GM12878 (cell line): ENCODE results near the gene HM13. TPM values are rescaled to one million over a fixed set of nuclear protein-coding genes. Genes with fewer than 3 reads are reported as not detected.

Experiments
- ATAC-seq: fragments of 200-7000 bp; cut with Tn5 transposase; 3 replicates; pipeline ENCODE4 v1.9.1; 2020; ENCODE audit warnings: mild to moderate bottlenecking, moderate library complexity
- BruUV-seq: library from RNA; stranded (reverse); fragments of 400-500 nt; replicated peaks from 2 replicates; lab custom pipeline; 2021; lab: Mats Ljungman, UMichigan
- CTCF ChIA-PET: fragments of 300-600 bp; sonication (Branson Sonifier 250); formaldehyde crosslinking; extraction: SDS; loops from one replicate; lab custom pipeline; 2021; ENCODE audit warnings: inconsistent platforms; lab: Yijun Ruan, JAX
- POLR2A ChIA-PET: fragments of 350-600 bp; formaldehyde crosslinking; extraction: SDS; loops from one replicate; lab custom pipeline; 2021; ENCODE audit warnings: inconsistent platforms; lab: Charles Lee
- RAD21 ChIA-PET: fragments of 300-600 bp; sonication (Branson Sonifier 250); formaldehyde crosslinking; loops from one replicate; lab custom pipeline; 2023; ENCODE audit warnings: antibody characterized with exemption; ENCODE audit not compliant: unreplicated experiment; lab: Charles Lee
- SMC1A ChIA-PET: fragments of 300-600 bp; sonication (Branson Sonifier 250); formaldehyde crosslinking; loops from one replicate; lab custom pipeline; 2023; ENCODE audit not compliant: unreplicated experiment, uncharacterized antibody; lab: Charles Lee
- DNase-seq: peaks from one replicate; pipeline ENCODE4 v3.0.0-alpha.2; 2011; ENCODE audit warnings: low read depth, low spot score
- FAIRE-seq: peaks from 3 replicates; lab custom pipeline; 2011; peaks lifted over from hg19 to GRCh38; lab: Jason Lieb, UNC
- H2AFZ ChIP-seq: 2 replicates; pipeline ENCODE4 v1.6.0; 2011; ENCODE audit warnings: low read depth, low read length, control low read depth; ENCODE audit not compliant: control insufficient read depth
- H3K27ac ChIP-seq: 2 replicates; pipeline ENCODE4 v1.5.1; 2011; ENCODE audit warnings: control low read depth; ENCODE audit not compliant: control insufficient read depth, insufficient read depth
- H3K27me3 ChIP-seq, 2 experiments: replicated peaks in 1 of 2; 2 replicates each; pipeline versions ENCODE4 v1.6.0 to v1.6.1; 2011; ENCODE audit warnings: low read length in 1 of 2; ENCODE audit not compliant: control insufficient read depth in 2 of 2, insufficient read depth in 2 of 2
- H3K36me3 ChIP-seq, 2 experiments: 2 replicates each; pipeline ENCODE4 v1.5.1; 2011; ENCODE audit warnings: low read length in 1 of 2; ENCODE audit not compliant: control insufficient read depth in 2 of 2, insufficient read depth in 2 of 2
- H3K4me1 ChIP-seq: 2 replicates; pipeline ENCODE4 v1.6.1; 2011; ENCODE audit warnings: mild to moderate bottlenecking, low read length, moderate library complexity, mixed read lengths; ENCODE audit not compliant: control insufficient read depth, insufficient read depth
- H3K4me2 ChIP-seq: 2 replicates; pipeline ENCODE4 v1.6.0; 2011; ENCODE audit warnings: control low read depth; ENCODE audit not compliant: control insufficient read depth, insufficient read depth
- H3K4me3 ChIP-seq: fragments of 200-600 bp; sonication (generic); 2 replicates; pipeline ENCODE4 v1.5.1; 2016
- H3K79me2 ChIP-seq: 2 replicates; pipeline ENCODE4 v1.6.0; 2011; ENCODE audit warnings: low read length; ENCODE audit not compliant: control insufficient read depth, insufficient read depth
- H3K9ac ChIP-seq: 2 replicates; pipeline ENCODE4 v1.8.0; 2011; ENCODE audit warnings: low read length, control low read depth, mixed read lengths; ENCODE audit not compliant: control insufficient read depth, insufficient read depth
- H3K9me3 ChIP-seq: replicated peaks from 3 replicates; pipeline ENCODE4 v1.5.1; 2011; ENCODE audit warnings: mild to moderate bottlenecking, low read length; ENCODE audit not compliant: control insufficient read depth, insufficient read depth
- H4K20me1 ChIP-seq: 2 replicates; pipeline ENCODE4 v1.6.0; 2011; ENCODE audit not compliant: control insufficient read depth, insufficient read depth
- CBFB ChIP-seq: IDR thresholded peaks from 2 replicates; pipeline ENCODE4 v1.6.1; 2016; ENCODE audit warnings: antibody characterized with exemption, low read depth
- CBX3 ChIP-seq: fragments of 200-600 bp; sonication (generic); IDR thresholded peaks from 2 replicates; pipeline ENCODE4 v1.6.1; 2016; ENCODE audit warnings: low read depth, borderline replicate concordance
- CEBPB ChIP-seq, 2 experiments: fragments of 150-350 bp in 1 of 2; IDR thresholded peaks; 2 replicates each; pipeline ENCODE4 v1.6.1; 2012 to 2014; ENCODE audit warnings: low read depth in 2 of 2, low read length in 2 of 2, borderline replicate concordance in 1 of 2, inconsistent platforms in 1 of 2
- CHD2 ChIP-seq: IDR thresholded peaks from 2 replicates; pipeline ENCODE4 v1.6.1; 2011; ENCODE audit warnings: low read depth, low read length, improper control_type of control experiment, borderline replicate concordance
- CREB1 ChIP-seq: IDR thresholded peaks from 2 replicates; pipeline ENCODE4 v1.6.1; 2012; ENCODE audit warnings: low read depth, mild to moderate bottlenecking, inconsistent platforms
- FOS ChIP-seq: IDR thresholded peaks from 3 replicates; pipeline ENCODE4 v1.6.1; 2011; ENCODE audit warnings: borderline replicate concordance; ENCODE audit not compliant: insufficient read length; ENCODE audit errors: extremely low read depth
- HDGF ChIP-seq: fragments of 450-650 bp; IDR thresholded peaks from 2 replicates; pipeline ENCODE4 v1.6.1; 2016; ENCODE audit warnings: antibody characterized with exemption
- MTA3 ChIP-seq: IDR thresholded peaks from 2 replicates; pipeline ENCODE4 v1.6.1; 2012; ENCODE audit warnings: low read length, inconsistent platforms, borderline replicate concordance
- NFIC ChIP-seq: IDR thresholded peaks from 2 replicates; pipeline ENCODE4 v1.6.1; 2012; ENCODE audit warnings: low read depth, mild to moderate bottlenecking, inconsistent platforms, low read length, moderate library complexity
- NFXL1 ChIP-seq: fragments of 450-650 bp; IDR thresholded peaks from 2 replicates; pipeline ENCODE4 v1.6.1; 2017; ENCODE audit warnings: antibody characterized with exemption, mild to moderate bottlenecking, borderline replicate concordance
- POLR2AphosphoS5 ChIP-seq: IDR thresholded peaks from 2 replicates; pipeline ENCODE4 v1.6.1; 2011; ENCODE audit warnings: mild to moderate bottlenecking, low read length, inconsistent platforms
- SIX5 ChIP-seq: IDR thresholded peaks from 2 replicates; pipeline ENCODE4 v1.6.1; 2011; ENCODE audit warnings: mild to moderate bottlenecking, low read depth, low read length, moderate library complexity; ENCODE audit not compliant: severe bottlenecking
- SUPT20H ChIP-seq: IDR thresholded peaks from 2 replicates; pipeline ENCODE4 v1.6.1; 2011; ENCODE audit warnings: low read depth, mild to moderate bottlenecking, low read length, moderate library complexity, borderline replicate concordance; ENCODE audit not compliant: control insufficient read depth
- TARDBP ChIP-seq: IDR thresholded peaks from 2 replicates; pipeline ENCODE4 v1.6.1; 2016; ENCODE audit warnings: borderline replicate concordance
- TCF12 ChIP-seq: IDR thresholded peaks from 2 replicates; pipeline ENCODE4 v1.6.1; 2011; ENCODE audit warnings: low read depth, mild to moderate bottlenecking, low read length
- WGBS: methylation state at CpG from one replicate; pipeline ENCODE4 v1.1.6; 2016; ENCODE audit warnings: low lambda C conversion rate; ENCODE audit not compliant: insufficient replicate concordance, insufficient coverage; ENCODE audit errors: missing lambda C conversion rate; 5-methylcytosine and 5-hydroxymethylcytosine counted together
- in situ Hi-C: fragments of 300-500 bp; cut with MboI; formaldehyde crosslinking; loops from 9 replicates; pipeline ENCODE4 v1.14.3; 2018; ENCODE audit warnings: mixed read lengths
- intact Hi-C: fragments of 100-400 bp; cut with micrococcal nuclease; formaldehyde crosslinking; loops from one replicate; pipeline ENCODE4 v1.14.2; 2022; ENCODE audit not compliant: unreplicated experiment
- polyA plus RNA-seq, 11 experiments: library from polyadenylated mRNA; depleted of rRNA in 4 of 11; unstranded in 6 of 11; stranded (reverse) in 5 of 11; fragments of >200 nt; fragmentation: Nextera tagmentation in 4 of 11; fragmentation: Illumina TruSeq in 1 of 11; extraction: Ambion mirVana in 4 of 11; extraction: Trizol in 1 of 11; gene quantifications; 1 replicate in 1 of 11; 2 replicates in 10 of 11; pipeline versions ENCODE4 v1.2.1 to v1.2.3, GENCODE V29; 2011 to 2016; ENCODE audit warnings: inconsistent platforms in 2 of 11, missing spikeins in 2 of 11, low read depth in 1 of 11
- total RNA-seq, 4 experiments: library from RNA; depleted of rRNA in 3 of 4; stranded (reverse); fragments of >200 nt in 3 of 4; fragmentation: Illumina TruSeq in 1 of 4; extraction: Trizol in 1 of 4; gene quantifications; 2 replicates each; pipeline versions ENCODE4 v1.2.1 to v1.2.3, GENCODE V29; 2013 to 2021
- TF ChIP-seq, protein P1 (sequence below): fragments of 150-350 bp; IDR thresholded peaks from 2 replicates; pipeline ENCODE4 v1.6.1; 2016; ENCODE audit warnings: low read depth, low read length
- TF ChIP-seq, protein P2 (sequence below): fragments of 450-650 bp; IDR thresholded peaks from 2 replicates; pipeline ENCODE4 v1.6.1; 2014; ENCODE audit warnings: mild to moderate bottlenecking
- TF ChIP-seq, protein P3 (sequence below): fragments of 450-650 bp; IDR thresholded peaks from 2 replicates; pipeline ENCODE4 v1.6.1; 2016; ENCODE audit warnings: mild to moderate bottlenecking

HM13 gene
- total and polyA plus RNA-seq, 10 of the 15 experiments (the other 5 are each of a cell fraction or from before 2014, with no cell fraction given): 4.8 to 185 (median 81.7) TPM

DNA sequence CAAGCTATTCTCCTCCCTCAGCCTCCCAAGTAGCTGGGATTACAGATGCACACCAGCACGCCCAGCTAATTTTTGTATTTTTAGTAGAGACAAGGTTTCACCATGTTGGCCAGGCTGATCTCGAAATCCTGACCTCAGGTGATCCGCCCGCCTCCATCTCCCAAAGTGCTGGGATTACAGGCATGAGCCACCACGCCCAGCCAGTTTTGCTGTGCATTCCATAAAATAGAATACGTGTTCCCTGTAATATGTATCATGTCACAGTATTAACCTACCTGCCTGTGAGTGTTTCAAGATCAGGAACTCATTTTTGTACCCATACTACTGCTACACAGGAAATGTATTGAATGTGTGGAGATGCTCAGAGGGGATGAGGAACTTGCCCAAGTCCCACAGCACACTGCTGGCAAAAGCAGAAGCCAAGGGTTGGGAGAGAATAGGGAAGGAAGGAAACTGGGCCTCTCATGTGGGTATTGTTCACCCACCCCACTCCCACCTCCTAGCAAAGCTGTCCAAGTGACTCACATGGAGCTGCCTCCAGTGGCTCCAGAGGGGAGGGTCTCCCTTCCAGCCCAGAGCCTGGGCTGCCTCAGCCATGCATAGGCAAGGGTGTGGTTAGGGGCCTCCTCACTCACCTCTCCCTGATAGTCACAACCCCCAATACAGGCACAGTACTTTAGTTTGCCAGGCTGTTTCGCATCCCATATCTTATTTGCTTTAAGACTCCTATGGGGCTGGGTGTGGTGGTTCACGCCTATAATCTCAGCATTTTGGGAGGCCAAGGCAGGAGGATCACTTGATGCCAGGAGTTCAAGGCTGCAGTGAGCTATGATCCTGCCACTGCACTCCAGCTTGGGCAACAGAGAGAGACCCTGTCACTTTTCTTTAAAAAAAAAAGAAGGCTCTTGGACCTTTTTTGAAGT lies 9.4 kb downstream of the HM13 start (continued):
- TF ChIP-seq, protein P1, sequence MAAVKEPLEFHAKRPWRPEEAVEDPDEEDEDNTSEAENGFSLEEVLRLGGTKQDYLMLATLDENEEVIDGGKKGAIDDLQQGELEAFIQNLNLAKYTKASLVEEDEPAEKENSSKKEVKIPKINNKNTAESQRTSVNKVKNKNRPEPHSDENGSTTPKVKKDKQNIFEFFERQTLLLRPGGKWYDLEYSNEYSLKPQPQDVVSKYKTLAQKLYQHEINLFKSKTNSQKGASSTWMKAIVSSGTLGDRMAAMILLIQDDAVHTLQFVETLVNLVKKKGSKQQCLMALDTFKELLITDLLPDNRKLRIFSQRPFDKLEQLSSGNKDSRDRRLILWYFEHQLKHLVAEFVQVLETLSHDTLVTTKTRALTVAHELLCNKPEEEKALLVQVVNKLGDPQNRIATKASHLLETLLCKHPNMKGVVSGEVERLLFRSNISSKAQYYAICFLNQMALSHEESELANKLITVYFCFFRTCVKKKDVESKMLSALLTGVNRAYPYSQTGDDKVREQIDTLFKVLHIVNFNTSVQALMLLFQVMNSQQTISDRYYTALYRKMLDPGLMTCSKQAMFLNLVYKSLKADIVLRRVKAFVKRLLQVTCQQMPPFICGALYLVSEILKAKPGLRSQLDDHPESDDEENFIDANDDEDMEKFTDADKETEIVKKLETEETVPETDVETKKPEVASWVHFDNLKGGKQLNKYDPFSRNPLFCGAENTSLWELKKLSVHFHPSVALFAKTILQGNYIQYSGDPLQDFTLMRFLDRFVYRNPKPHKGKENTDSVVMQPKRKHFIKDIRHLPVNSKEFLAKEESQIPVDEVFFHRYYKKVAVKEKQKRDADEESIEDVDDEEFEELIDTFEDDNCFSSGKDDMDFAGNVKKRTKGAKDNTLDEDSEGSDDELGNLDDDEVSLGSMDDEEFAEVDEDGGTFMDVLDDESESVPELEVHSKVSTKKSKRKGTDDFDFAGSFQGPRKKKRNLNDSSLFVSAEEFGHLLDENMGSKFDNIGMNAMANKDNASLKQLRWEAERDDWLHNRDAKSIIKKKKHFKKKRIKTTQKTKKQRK: no peak
- TF ChIP-seq CBX3: no peak
- no peak for TF ChIP-seq NFXL1

DNA sequence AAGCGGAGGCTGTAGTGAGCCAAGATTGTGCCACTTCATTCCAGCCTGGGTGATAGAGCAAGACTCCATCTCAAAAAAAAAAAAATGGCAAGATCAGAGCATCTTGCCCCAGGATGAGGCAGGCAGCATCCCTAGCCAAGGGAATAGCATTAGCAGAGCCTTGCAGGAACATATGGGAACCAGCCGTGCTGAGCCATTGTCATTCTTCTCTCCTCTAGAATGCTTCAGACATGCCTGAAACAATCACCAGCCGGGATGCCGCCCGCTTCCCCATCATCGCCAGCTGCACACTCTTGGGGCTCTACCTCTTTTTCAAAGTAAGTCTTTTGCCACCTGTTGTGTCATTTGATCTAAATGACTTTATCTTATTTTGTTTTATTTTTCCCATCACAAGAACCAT lies 13.0 kb downstream of the HM13 start:
- H3K9me3 ChIP-seq: no peaks in the 10 kb centered on the region
- ChIA-PET SMC1A (no interaction called here), RAD21 (no interaction called here), POLR2A (no interaction called here), CTCF (interaction anchor here (1.1 kb wide), 1 partner anchor 24 kb away, joined by 4 read pairs; no protein-coding TSS in a partner anchor)
- no peak overlapping the region for H3K27ac ChIP-seq
- BruUV-seq: no TSS peak
- 91% methylated on average over 6 of the region's 6 CpGs for WGBS
- no peak overlapping the region for H3K9ac ChIP-seq
- H4K20me1 ChIP-seq: peaks cover 4% of the 10 kb centered on the region; the same call in 1 of the 2 replicates
- no peak overlapping the region for H3K4me3 ChIP-seq
- H3K79me2 ChIP-seq: peaks cover 14% of the 10 kb centered on the region
- FAIRE-seq (no peak), DNase-seq (no peak), ATAC-seq (no peak)
- no peaks in the 10 kb centered on the region for H3K4me1 ChIP-seq
- in situ Hi-C loops (no loop called here), intact Hi-C loops (no loop called here)
- H3K36me3 ChIP-seq: peaks cover 7 to 27% of the 10 kb centered on the region in 2 experiments
- TF ChIP-seq POLR2AphosphoS5: no peak
- no peak for TF ChIP-seq TCF12
- TF ChIP-seq CBFB: no peak
- TF ChIP-seq CREB1: no peak
- no peak for TF ChIP-seq SIX5
- TF ChIP-seq CHD2: no peak
- TF ChIP-seq, protein P2, sequence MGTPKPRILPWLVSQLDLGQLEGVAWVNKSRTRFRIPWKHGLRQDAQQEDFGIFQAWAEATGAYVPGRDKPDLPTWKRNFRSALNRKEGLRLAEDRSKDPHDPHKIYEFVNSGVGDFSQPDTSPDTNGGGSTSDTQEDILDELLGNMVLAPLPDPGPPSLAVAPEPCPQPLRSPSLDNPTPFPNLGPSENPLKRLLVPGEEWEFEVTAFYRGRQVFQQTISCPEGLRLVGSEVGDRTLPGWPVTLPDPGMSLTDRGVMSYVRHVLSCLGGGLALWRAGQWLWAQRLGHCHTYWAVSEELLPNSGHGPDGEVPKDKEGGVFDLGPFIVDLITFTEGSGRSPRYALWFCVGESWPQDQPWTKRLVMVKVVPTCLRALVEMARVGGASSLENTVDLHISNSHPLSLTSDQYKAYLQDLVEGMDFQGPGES: no peak
- TF ChIP-seq, protein P3, sequence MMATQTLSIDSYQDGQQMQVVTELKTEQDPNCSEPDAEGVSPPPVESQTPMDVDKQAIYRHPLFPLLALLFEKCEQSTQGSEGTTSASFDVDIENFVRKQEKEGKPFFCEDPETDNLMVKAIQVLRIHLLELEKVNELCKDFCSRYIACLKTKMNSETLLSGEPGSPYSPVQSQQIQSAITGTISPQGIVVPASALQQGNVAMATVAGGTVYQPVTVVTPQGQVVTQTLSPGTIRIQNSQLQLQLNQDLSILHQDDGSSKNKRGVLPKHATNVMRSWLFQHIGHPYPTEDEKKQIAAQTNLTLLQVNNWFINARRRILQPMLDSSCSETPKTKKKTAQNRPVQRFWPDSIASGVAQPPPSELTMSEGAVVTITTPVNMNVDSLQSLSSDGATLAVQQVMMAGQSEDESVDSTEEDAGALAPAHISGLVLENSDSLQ: no peak
- no peak for TF ChIP-seq HDGF
- TF ChIP-seq SUPT20H: no peak
- TF ChIP-seq NFIC: no peak
- TF ChIP-seq FOS: no peak
- TF ChIP-seq CEBPB (IDR thresholded peaks at IDR 0.05; ENCODE audit: borderline replicate concordance in 1 of 2, low read depth in 2 of 2, low read length in 2 of 2): no peak
- TF ChIP-seq MTA3: no peak
- TF ChIP-seq CBX3: no peak
- no peak for TF ChIP-seq TARDBP
- H2AFZ ChIP-seq: no peak overlapping the region
- no peak overlapping the region for H3K4me2 ChIP-seq
- no peaks in the 10 kb centered on the region for H3K27me3 ChIP-seq
